Esophagus muscularis mucosa (tissue), 4 donors: ENCODE results near the gene PDE4D.

Experiments
- EP300 ChIP-seq: sonication (generic); formaldehyde crosslinking; IDR thresholded peaks from one replicate; pipeline ENCODE4 v1.6.1; 2017; ENCODE audit warnings: antibody characterized with exemption
- POLR2A ChIP-seq: fragments of 450-650 bp; IDR thresholded peaks from one replicate; pipeline ENCODE4 v1.6.1; 2017; ENCODE audit warnings: antibody characterized with exemption, moderate library complexity, mild to moderate bottlenecking, low read depth
- POLR2AphosphoS5 ChIP-seq, 2 donors: sonication (generic); formaldehyde crosslinking; IDR thresholded peaks; one replicate each; pipeline ENCODE4 v1.6.1; 2017; ENCODE audit warnings: antibody characterized with exemption in 2 of 2
- TF ChIP-seq, protein P1 (sequence below), 3 experiments: fragments of 200-600 bp in 2 of 3; fragments of 450-650 bp in 1 of 3; sonication (generic) in 2 of 3; IDR thresholded peaks; one replicate each; pipeline ENCODE4 v1.5.1; 2017 to 2019; ENCODE audit warnings: antibody characterized with exemption in 3 of 3, mild to moderate bottlenecking in 2 of 3, moderate library complexity in 1 of 3

DNA sequence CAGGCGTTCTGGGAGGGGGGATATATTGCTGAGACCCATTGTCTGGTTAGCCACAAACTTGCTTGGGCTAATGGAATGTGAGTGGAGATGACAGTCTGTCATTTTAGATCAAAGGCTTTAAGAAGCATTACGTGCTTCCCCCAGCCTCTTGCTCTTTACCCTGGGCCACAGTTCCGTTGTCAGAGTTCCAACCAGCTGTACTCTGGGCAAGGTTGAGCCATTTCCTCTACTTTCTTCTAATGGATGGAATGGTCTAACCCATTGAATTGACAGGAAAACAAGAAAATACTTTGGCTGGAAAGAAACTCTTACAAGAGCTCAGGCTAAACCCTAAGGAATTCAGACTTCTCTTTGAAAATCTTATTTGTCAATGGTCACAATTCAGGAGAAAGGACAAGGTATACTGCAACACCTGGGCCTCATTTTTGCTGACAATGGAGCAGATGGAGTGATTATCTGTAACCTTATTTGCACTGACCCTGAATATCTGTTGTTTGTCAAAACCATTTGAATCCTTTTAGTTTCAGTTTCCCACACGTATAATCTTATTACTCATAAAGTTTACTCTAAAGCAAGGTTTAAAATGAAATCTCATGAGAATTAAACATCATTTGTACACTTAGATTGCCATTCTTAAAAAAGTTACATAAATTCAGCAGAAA is 231.4 kb downstream of the PDE4D start:
- TF ChIP-seq, protein P1, sequence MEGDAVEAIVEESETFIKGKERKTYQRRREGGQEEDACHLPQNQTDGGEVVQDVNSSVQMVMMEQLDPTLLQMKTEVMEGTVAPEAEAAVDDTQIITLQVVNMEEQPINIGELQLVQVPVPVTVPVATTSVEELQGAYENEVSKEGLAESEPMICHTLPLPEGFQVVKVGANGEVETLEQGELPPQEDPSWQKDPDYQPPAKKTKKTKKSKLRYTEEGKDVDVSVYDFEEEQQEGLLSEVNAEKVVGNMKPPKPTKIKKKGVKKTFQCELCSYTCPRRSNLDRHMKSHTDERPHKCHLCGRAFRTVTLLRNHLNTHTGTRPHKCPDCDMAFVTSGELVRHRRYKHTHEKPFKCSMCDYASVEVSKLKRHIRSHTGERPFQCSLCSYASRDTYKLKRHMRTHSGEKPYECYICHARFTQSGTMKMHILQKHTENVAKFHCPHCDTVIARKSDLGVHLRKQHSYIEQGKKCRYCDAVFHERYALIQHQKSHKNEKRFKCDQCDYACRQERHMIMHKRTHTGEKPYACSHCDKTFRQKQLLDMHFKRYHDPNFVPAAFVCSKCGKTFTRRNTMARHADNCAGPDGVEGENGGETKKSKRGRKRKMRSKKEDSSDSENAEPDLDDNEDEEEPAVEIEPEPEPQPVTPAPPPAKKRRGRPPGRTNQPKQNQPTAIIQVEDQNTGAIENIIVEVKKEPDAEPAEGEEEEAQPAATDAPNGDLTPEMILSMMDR (IDR thresholded peaks at IDR 0.05): no peak
- TF ChIP-seq POLR2AphosphoS5 (IDR thresholded peaks at IDR 0.05): no peak
- TF ChIP-seq POLR2A: no peak
- TF ChIP-seq EP300: no peak
